ENCODE measurements around the gene SMS. TPM values are rescaled to one million over a fixed set of nuclear protein-coding genes. Genes with fewer than 3 reads are reported as not detected.

Gene SMS
- total and polyA plus RNA-seq, 2 of the 13 experiments (the other 11 are each of a cell fraction or from before 2014, with no cell fraction given), result 40.5 to 91.9 TPM

- TF ChIP-seq ARID4A (CRISPR knock-in tag; IDR thresholded peaks at IDR 0.05; ENCODE audit: borderline replicate concordance), result no peak
- TF ChIP-seq HOXA7 (CRISPR knock-in tag; IDR thresholded peaks at IDR 0.05), result no peak
- TF ChIP-seq ZNF672 (CRISPR knock-in tag; IDR thresholded peaks at IDR 0.05), result no peak
- TF ChIP-seq BCL6 (CRISPR knock-in tag; IDR thresholded peaks at IDR 0.05), result no peak
- TF ChIP-seq ATRX (CRISPR knock-in tag; IDR thresholded peaks at IDR 0.05; ENCODE audit: borderline replicate concordance), result no peak
- no peak for TF ChIP-seq HNF4G (IDR thresholded peaks at IDR 0.05; ENCODE audit: borderline replicate concordance, low read depth, low read length)
- TF ChIP-seq HNF4G (CRISPR knock-in tag; IDR thresholded peaks at IDR 0.05; ENCODE audit: borderline replicate concordance, low read depth), result no peak
- TF ChIP-seq RCOR2 (CRISPR knock-in tag; IDR thresholded peaks at IDR 0.05), result no peak
These were observed 35.2 kb upstream of the SMS start (continued) for GRCh38 chrX:21905313-21905712.

- ATAC-seq (no peak), DNase-seq (ENCODE audit: low spot score) (no peak), FAIRE-seq (no peak)
- no peak overlapping the region for H3K27ac ChIP-seq (ENCODE audit: extremely low read length, insufficient read depth, low read length)
- no peak overlapping the region for H2AFZ ChIP-seq (ENCODE audit: low read length)
- no peaks in the 10 kb centered on the region for H3K9me3 ChIP-seq (ENCODE audit: low read length)
- WGBS (ENCODE audit: low lambda C conversion rate), result 69% methylated on average over 3 of the region's 3 CpGs
- H3K27me3 ChIP-seq (ENCODE audit: control insufficient read depth in 1 of 2, insufficient read depth in 2 of 2, low read length in 2 of 2), result no peaks in the 10 kb centered on the region
- in situ Hi-C loops (cut with HindIII; ENCODE audit: extremely low pct_ligation_motif_present, low pct_unique_long_range_greater_than_20kb) (no loop called here), intact Hi-C loops (cut with micrococcal nuclease; ENCODE audit: unreplicated experiment) (no loop called here)
- CTCF ChIA-PET (ENCODE audit: low intra/inter-chr PET ratio, low total read pairs), result no interaction called here
- POLR2A ChIA-PET, result no interaction called here
- no peak overlapping the region for H3K4me2 ChIP-seq (ENCODE audit: low read depth, low read length)
- H4K20me1 ChIP-seq (ENCODE audit: insufficient read depth, low read length), result no peaks in the 10 kb centered on the region
- no peaks in the 10 kb centered on the region for H3K36me3 ChIP-seq (replicated peaks in 1 of 2; ENCODE audit: control insufficient read depth in 1 of 2, insufficient read depth in 2 of 2, low read length in 2 of 2)
- H3K79me2 ChIP-seq (ENCODE audit: insufficient read depth, low read length), result no peaks in the 10 kb centered on the region
- H3K4me3 ChIP-seq (replicated peaks in 1 of 3; ENCODE audit: insufficient read depth in 1 of 3, low read depth in 2 of 3, low read length in 3 of 3), result no peak overlapping the region
- H3K4me1 ChIP-seq (ENCODE audit: insufficient read depth, low read length), result no peaks in the 10 kb centered on the region; the same call in 1 of the 2 replicates
- BruUV-seq (replicated peaks), result no TSS peak
- H3K9ac ChIP-seq (ENCODE audit: insufficient read depth, low read depth, low read length), result no peak overlapping the region
- TF ChIP-seq PBX3 (CRISPR knock-in tag; IDR thresholded peaks at IDR 0.05; ENCODE audit: borderline replicate concordance) (no peak), HOMEZ (CRISPR knock-in tag; IDR thresholded peaks at IDR 0.05; ENCODE audit: low read depth) (no peak), FOSL1 (CRISPR knock-in tag; IDR thresholded peaks at IDR 0.05; ENCODE audit: borderline replicate concordance) (no peak)
These were observed 34.6 kb upstream of the SMS start for GRCh38 chrX:21905953-21906352.

All from HepG2 (cell line).